Measurements from ENCODE around the gene EXOC8. TPM values are rescaled to one million over a fixed set of nuclear protein-coding genes. Genes with fewer than 3 reads are reported as not detected.

Gene EXOC8
- total and polyA plus RNA-seq, 5 donors: 5.9 to 16.9 (median 13.0) TPM

GRCh38 chr1:231332761-231333160, 4.9 kb downstream of the EXOC8 start:
- WGBS: 95% methylated on average over 1 of the region's 1 CpG
- H3K27me3 ChIP-seq (ENCODE audit: control insufficient read depth, insufficient read depth): no peaks in the 10 kb centered on the region
- H3K9me3 ChIP-seq (ENCODE audit: control insufficient read depth, low read length): no peaks in the 10 kb centered on the region
- intact Hi-C loops (cut with DNase I): loop anchor here in 1 of 4 donors (10.0 kb wide), 1 partner anchor 88 kb away; the partner anchor contains the start of gene GNPAT
- peaks cover 11% of the 10 kb centered on the region for H3K4me1 ChIP-seq (ENCODE audit: control insufficient read depth, insufficient read depth, low read length)
- DNase-seq (no peak), ATAC-seq (no peak)
- no peak overlapping the region for H3K4me3 ChIP-seq (ENCODE audit: low read length)
- no peak overlapping the region for H3K27ac ChIP-seq (ENCODE audit: low read length)

GRCh38 chr1:231329483-231329882, 8.2 kb downstream of the EXOC8 start:
- Histone ChIP-seq H3K4me1 (ENCODE audit: control insufficient read depth, insufficient read depth, low read length) (no peaks in the 10 kb centered on the region), H3K27ac (ENCODE audit: low read length) (no peak overlapping the region), H3K9me3 (ENCODE audit: control insufficient read depth, low read length) (no peaks in the 10 kb centered on the region), H3K27me3 (ENCODE audit: control insufficient read depth, insufficient read depth) (no peaks in the 10 kb centered on the region), H3K4me3 (ENCODE audit: low read length) (no peak overlapping the region)
- ATAC-seq (no peak), DNase-seq (no peak)
- intact Hi-C loops (cut with DNase I): no loop called here
- 95% methylated on average over 7 of the region's 7 CpGs for WGBS

- Histone ChIP-seq H3K4me3 (ENCODE audit: low read length) (no peak overlapping the region), H3K9me3 (ENCODE audit: control insufficient read depth, low read length) (no peaks in the 10 kb centered on the region), H3K27ac (ENCODE audit: low read length) (no peak overlapping the region), H3K27me3 (ENCODE audit: control insufficient read depth, insufficient read depth) (no peaks in the 10 kb centered on the region), H3K4me1 (ENCODE audit: control insufficient read depth, insufficient read depth, low read length) (no peaks in the 10 kb centered on the region)
- DNase-seq: no peak
- ATAC-seq: no peak
- WGBS: 77% methylated on average over 5 of the region's 5 CpGs
- intact Hi-C loops (cut with DNase I): no loop called here
Measured at GRCh38 chr1:231327617-231328016, 10.0 kb downstream of the EXOC8 start.

GRCh38 chr1:231326248-231326647, 11.4 kb downstream of the EXOC8 start:
- intact Hi-C loops (cut with DNase I): no loop called here
- DNase-seq: no peak
- WGBS: 64% methylated on average over 1 of the region's 1 CpG
- Histone ChIP-seq H3K27me3 (ENCODE audit: control insufficient read depth, insufficient read depth) (no peaks in the 10 kb centered on the region), H3K4me1 (ENCODE audit: control insufficient read depth, insufficient read depth, low read length) (no peaks in the 10 kb centered on the region), H3K9me3 (ENCODE audit: control insufficient read depth, low read length) (no peaks in the 10 kb centered on the region), H3K4me3 (ENCODE audit: low read length) (no peak overlapping the region), H3K27ac (ENCODE audit: low read length) (no peak overlapping the region)
- no peak for ATAC-seq

- 87% methylated on average over 5 of the region's 5 CpGs for WGBS
- intact Hi-C loops (cut with DNase I): no loop called here
- DNase-seq (no peak), ATAC-seq (no peak)
- Histone ChIP-seq H3K9me3 (ENCODE audit: control insufficient read depth, low read length) (no peaks in the 10 kb centered on the region), H3K4me3 (ENCODE audit: low read length) (no peak overlapping the region), H3K4me1 (ENCODE audit: control insufficient read depth, insufficient read depth, low read length) (no peaks in the 10 kb centered on the region), H3K27me3 (ENCODE audit: control insufficient read depth, insufficient read depth) (no peaks in the 10 kb centered on the region), H3K27ac (ENCODE audit: low read length) (no peak overlapping the region)
Measured at GRCh38 chr1:231324660-231325059, 13.0 kb downstream of the EXOC8 start.

GRCh38 chr1:231322880-231323530, 14.6 kb downstream of the EXOC8 start:
- Histone ChIP-seq H3K4me3 (ENCODE audit: low read length) (no peak overlapping the region), H3K9me3 (ENCODE audit: control insufficient read depth, low read length) (no peaks in the 10 kb centered on the region), H3K27ac (ENCODE audit: low read length) (no peak overlapping the region), H3K4me1 (ENCODE audit: control insufficient read depth, insufficient read depth, low read length) (no peaks in the 10 kb centered on the region), H3K27me3 (ENCODE audit: control insufficient read depth, insufficient read depth) (no peaks in the 10 kb centered on the region)
- DNase-seq (no peak), ATAC-seq (no peak)
- 80% methylated on average over 7 of the region's 7 CpGs for WGBS
- intact Hi-C loops (cut with DNase I): no loop called here

GRCh38 chr1:231319080-231319479, 18.6 kb downstream of the EXOC8 start:
- Histone ChIP-seq H3K27ac (ENCODE audit: low read length) (no peak overlapping the region), H3K4me3 (ENCODE audit: low read length) (no peak overlapping the region), H3K27me3 (ENCODE audit: control insufficient read depth, insufficient read depth) (no peaks in the 10 kb centered on the region), H3K4me1 (ENCODE audit: control insufficient read depth, insufficient read depth, low read length) (no peaks in the 10 kb centered on the region), H3K9me3 (ENCODE audit: control insufficient read depth, low read length) (no peaks in the 10 kb centered on the region)
- intact Hi-C loops (cut with DNase I): no loop called here
- ATAC-seq (no peak), DNase-seq (no peak)
- 93% methylated on average over 9 of the region's 9 CpGs for WGBS

GRCh38 chr1:231318568-231318967, 19.1 kb downstream of the EXOC8 start:
- ATAC-seq (no peak), DNase-seq (no peak)
- H3K27ac ChIP-seq (ENCODE audit: low read length): no peak overlapping the region
- H3K27me3 ChIP-seq (ENCODE audit: control insufficient read depth, insufficient read depth): no peaks in the 10 kb centered on the region
- no peaks in the 10 kb centered on the region for H3K9me3 ChIP-seq (ENCODE audit: control insufficient read depth, low read length)
- intact Hi-C loops (cut with DNase I): no loop called here
- 92% methylated on average over 4 of the region's 4 CpGs for WGBS
- H3K4me3 ChIP-seq (ENCODE audit: low read length): no peak overlapping the region
- no peaks in the 10 kb centered on the region for H3K4me1 ChIP-seq (ENCODE audit: control insufficient read depth, insufficient read depth, low read length)

- H3K4me1 ChIP-seq (ENCODE audit: control insufficient read depth, insufficient read depth, low read length): no peaks in the 10 kb centered on the region
- WGBS: 94% methylated on average over 15 of the region's 15 CpGs
- intact Hi-C loops (cut with DNase I): no loop called here
- no peaks in the 10 kb centered on the region for H3K9me3 ChIP-seq (ENCODE audit: control insufficient read depth, low read length)
- H3K27ac ChIP-seq (ENCODE audit: low read length): no peak overlapping the region
- no peak for DNase-seq
- no peaks in the 10 kb centered on the region for H3K27me3 ChIP-seq (ENCODE audit: control insufficient read depth, insufficient read depth)
- no peak for ATAC-seq
- no peak overlapping the region for H3K4me3 ChIP-seq (ENCODE audit: low read length)
Measured at GRCh38 chr1:231318015-231318355, 19.7 kb downstream of the EXOC8 start.

GRCh38 chr1:231317306-231318014, 20.2 kb downstream of the EXOC8 start:
- Histone ChIP-seq H3K4me1 (ENCODE audit: control insufficient read depth, insufficient read depth, low read length) (no peaks in the 10 kb centered on the region), H3K4me3 (ENCODE audit: low read length) (no peak overlapping the region), H3K9me3 (ENCODE audit: control insufficient read depth, low read length) (no peaks in the 10 kb centered on the region), H3K27me3 (ENCODE audit: control insufficient read depth, insufficient read depth) (no peaks in the 10 kb centered on the region), H3K27ac (ENCODE audit: low read length) (no peak overlapping the region)
- 94% methylated on average over 44 of the region's 44 CpGs for WGBS
- ATAC-seq (no peak), DNase-seq (no peak)
- intact Hi-C loops (cut with DNase I): no loop called here

GRCh38 chr1:231315887-231316286, 21.8 kb downstream of the EXOC8 start:
- intact Hi-C loops (cut with DNase I): no loop called here
- 35% methylated on average over 11 of the region's 11 CpGs for WGBS
- peak; percentile 41 to 50 for ATAC-seq

More at GRCh38 chr1:231315887-231316286, 21.8 kb downstream of the EXOC8 start:
- Histone ChIP-seq H3K4me3 (ENCODE audit: low read length) (no peak overlapping the region), H3K9me3 (ENCODE audit: control insufficient read depth, low read length) (no peaks in the 10 kb centered on the region), H3K27me3 (ENCODE audit: control insufficient read depth, insufficient read depth) (no peaks in the 10 kb centered on the region), H3K4me1 (ENCODE audit: control insufficient read depth, insufficient read depth, low read length) (no peaks in the 10 kb centered on the region), H3K27ac (ENCODE audit: low read length) (no peak overlapping the region)
- peak in 1 of 3 donors; percentile 57 for DNase-seq

Measured in right cardiac atrium (tissue), 5 donors.